ENCODE measurements around the gene CNKSR3.

The CNKSR3 gene

GRCh38 chr6:154478021-154478700 is 32.3 kb downstream of the CNKSR3 start:
- peak; percentile 50 for DNase-seq

GRCh38 chr6:154476494-154476893 is 34.0 kb downstream of the CNKSR3 start:
- DNase-seq, result no peak

- no peak for DNase-seq
Observed at GRCh38 chr6:154474648-154475428, 35.6 kb downstream of the CNKSR3 start.

GRCh38 chr6:154473324-154473723 is 37.2 kb downstream of the CNKSR3 start:
- no peak for DNase-seq

GRCh38 chr6:154471609-154472362 is 38.7 kb downstream of the CNKSR3 start:
- peak; percentile 84 for DNase-seq

- no peak for DNase-seq
Observed at GRCh38 chr6:154469306-154469935, 41.1 kb downstream of the CNKSR3 start.

- DNase-seq, result no peak
Observed at GRCh38 chr6:154468760-154469159, 41.7 kb downstream of the CNKSR3 start.

- DNase-seq, result no peak
Observed at GRCh38 chr6:154466971-154467679, 43.4 kb downstream of the CNKSR3 start.

GRCh38 chr6:154466139-154466538 is 44.3 kb downstream of the CNKSR3 start:
- no peak for DNase-seq

- no peak for DNase-seq
Observed at GRCh38 chr6:154463573-154464419, 46.7 kb downstream of the CNKSR3 start.

- DNase-seq, result no peak
Observed at GRCh38 chr6:154462425-154462824, 48.1 kb downstream of the CNKSR3 start.

GRCh38 chr6:154461348-154461747 is 49.1 kb downstream of the CNKSR3 start:
- no peak for DNase-seq

- DNase-seq, result no peak
Observed at GRCh38 chr6:154460306-154461071, 50.0 kb downstream of the CNKSR3 start.

- no peak for DNase-seq
Observed at GRCh38 chr6:154459513-154459912, 51.0 kb downstream of the CNKSR3 start.

- DNase-seq, result no peak
Observed at GRCh38 chr6:154458565-154459470, 51.7 kb downstream of the CNKSR3 start.

- no peak for DNase-seq
Observed at GRCh38 chr6:154457881-154458284, 52.6 kb downstream of the CNKSR3 start.

- no peak for DNase-seq
Observed at GRCh38 chr6:154457046-154457713, 53.3 kb downstream of the CNKSR3 start.

GRCh38 chr6:154453329-154453728 is 57.2 kb downstream of the CNKSR3 start:
- no peak for DNase-seq

GRCh38 chr6:154450498-154450897 is 60.0 kb downstream of the CNKSR3 start:
- DNase-seq, result no peak
